ENCODE results near the gene OOSP3.

DNA sequence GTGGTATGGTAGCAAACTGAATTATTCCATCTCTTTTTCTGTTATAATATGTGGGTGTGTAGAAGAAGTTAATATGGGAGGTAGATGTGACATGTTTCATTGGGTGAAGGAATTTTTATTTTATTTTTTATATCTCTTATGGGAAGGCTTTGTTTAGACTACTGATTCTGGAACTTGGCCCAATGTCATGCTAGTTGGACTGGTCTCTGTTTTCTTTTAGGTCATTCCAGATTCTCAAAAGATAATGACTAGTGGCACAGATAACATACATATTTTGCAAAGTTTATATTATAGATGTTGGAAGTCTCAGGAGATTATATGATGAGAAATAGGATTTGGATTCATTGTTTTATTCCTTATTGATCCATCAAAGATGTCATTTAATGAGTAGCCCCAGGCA, 1.3 kb upstream of the OOSP3 start:
- no peak for TF ChIP-seq CTCF (IDR thresholded peaks at IDR 0.05; ENCODE audit: low read depth, low read length)
- no peak for TF ChIP-seq EZH2phosphoT487 (IDR thresholded peaks at IDR 0.05; ENCODE audit: low read depth)

Data from OCI-LY3 (cell line).